AG08396 (cell line): Measurements from ENCODE around the gene WWC2.
A peak's percentile ranks its signal among the peaks of the same experiment; 100 is the strongest.

Experiments
- DNase-seq: peaks from one replicate; pipeline ENCODE4 v3.0.0; 2012; ENCODE audit warnings: low spot score, mixed read lengths

Gene WWC2

GRCh38 chr4:183329954-183330742 is 231.1 kb downstream of the WWC2 start:
- no peak for DNase-seq

GRCh38 chr4:183330841-183331240 is 231.8 kb downstream of the WWC2 start:
- no peak for DNase-seq

GRCh38 chr4:183332447-183332846 is 233.4 kb downstream of the WWC2 start:
- no peak for DNase-seq

- DNase-seq = no peak
These were observed 234.1 kb downstream of the WWC2 start for GRCh38 chr4:183333202-183333601.

- DNase-seq = no peak
These were observed 234.9 kb downstream of the WWC2 start for GRCh38 chr4:183333983-183334382.

- DNase-seq = peak; percentile 78
These were observed 236.4 kb downstream of the WWC2 start for GRCh38 chr4:183335369-183335940.

- DNase-seq = no peak
These were observed 238.3 kb downstream of the WWC2 start for GRCh38 chr4:183337349-183337748.

GRCh38 chr4:183337833-183338232 is 238.8 kb downstream of the WWC2 start:
- no peak for DNase-seq

GRCh38 chr4:183342541-183343533 is 243.8 kb downstream of the WWC2 start:
- DNase-seq = no peak

GRCh38 chr4:183343730-183344129 is 244.7 kb downstream of the WWC2 start:
- no peak for DNase-seq

GRCh38 chr4:183344523-183345255 is 245.6 kb downstream of the WWC2 start:
- DNase-seq = no peak

- DNase-seq = no peak
These were observed 246.2 kb downstream of the WWC2 start for GRCh38 chr4:183345261-183345660.

- no peak for DNase-seq
These were observed 248.1 kb downstream of the WWC2 start for GRCh38 chr4:183347146-183347545.

GRCh38 chr4:183347566-183347965 is 248.5 kb downstream of the WWC2 start:
- no peak for DNase-seq

GRCh38 chr4:183348136-183348535 is 249.1 kb downstream of the WWC2 start:
- DNase-seq = no peak

- peak; percentile 85 for DNase-seq
These were observed 249.9 kb downstream of the WWC2 start for GRCh38 chr4:183348706-183349659.

GRCh38 chr4:183349673-183350072 is 250.6 kb downstream of the WWC2 start:
- no peak for DNase-seq

- no peak for DNase-seq
These were observed 251.4 kb downstream of the WWC2 start for GRCh38 chr4:183350317-183351071.

- DNase-seq = no peak
These were observed 253.5 kb downstream of the WWC2 start for GRCh38 chr4:183352546-183352945.

- no peak for DNase-seq
These were observed 254.5 kb downstream of the WWC2 start for GRCh38 chr4:183353557-183353956.
